HEK293T (cell line): ENCODE data around the gene HIC1.

ENCODE experiments used
- L3MBTL2 ChIP-seq: fragments of 450-650 bp; conservative IDR thresholded peaks from 2 replicates; pipeline ENCODE4 v1.6.1; 2016; ENCODE audit warnings: mild to moderate bottlenecking
- SP1 ChIP-seq: fragments of 450-650 bp; IDR thresholded peaks from 2 replicates; pipeline ENCODE4 v1.6.1; 2017

- no peak for TF ChIP-seq SP1
- TF ChIP-seq L3MBTL2: no peak
Observed at GRCh38 chr17:2051933-2052559, 2.9 kb upstream of the HIC1 start.
